WTC11 (cell line): ENCODE measurements around the gene PSMD14. TPM values are rescaled to one million over a fixed set of nuclear protein-coding genes. Genes with fewer than 3 reads are reported as not detected.
A peak's percentile ranks its signal among the peaks of the same experiment; 100 is the strongest.

ENCODE experiments used
- AFF4 ChIP-seq: sonication (generic); formaldehyde crosslinking; IDR thresholded peaks from 2 replicates; pipeline ENCODE4 v1.8.1; 2023; ENCODE audit warnings: mild to moderate bottlenecking, missing genetic modification reagents, borderline replicate concordance
- CREB1 ChIP-seq: sonication (generic); formaldehyde crosslinking; IDR thresholded peaks from 2 replicates; pipeline ENCODE4 v1.8.0; 2023; ENCODE audit warnings: mild to moderate bottlenecking, missing genetic modification reagents
- CTCF ChIP-seq: fragments of 200-600 bp; IDR thresholded peaks from 2 replicates; pipeline ENCODE4 v1.8.0; 2022; ENCODE audit warnings: antibody characterized with exemption
- FOXK1 ChIP-seq: sonication (generic); formaldehyde crosslinking; IDR thresholded peaks from 2 replicates; pipeline ENCODE4 v1.8.0; 2022; ENCODE audit warnings: mild to moderate bottlenecking, moderate library complexity, missing genetic modification reagents
- FOXP1 ChIP-seq: sonication (generic); formaldehyde crosslinking; IDR thresholded peaks from 2 replicates; pipeline ENCODE4 v1.8.0; 2022; ENCODE audit warnings: missing genetic modification reagents, mild to moderate bottlenecking, moderate library complexity, borderline replicate concordance
- GTF2I ChIP-seq: fragments of 250-450 bp; sonication (Bioruptor Pico); conservative IDR thresholded peaks from 2 replicates; pipeline ENCODE4 v1.4.0; 2021; ENCODE audit warnings: mild to moderate bottlenecking
- IRF2 ChIP-seq: sonication (generic); formaldehyde crosslinking; IDR thresholded peaks from 2 replicates; pipeline ENCODE4 v1.8.0; 2022; ENCODE audit warnings: low read depth, missing genetic modification reagents, borderline replicate concordance
- MXD4 ChIP-seq: fragments of 250-450 bp; sonication (Bioruptor Pico); IDR thresholded peaks from 2 replicates; pipeline ENCODE4 v1.8.0; 2021; ENCODE audit warnings: mild to moderate bottlenecking, moderate library complexity, borderline replicate concordance
- PRDM15 ChIP-seq: sonication (generic); formaldehyde crosslinking; IDR thresholded peaks from 2 replicates; pipeline ENCODE4 v1.8.0; 2022; ENCODE audit warnings: missing genetic modification reagents
- RELA ChIP-seq: sonication (generic); formaldehyde crosslinking; IDR thresholded peaks from 2 replicates; pipeline ENCODE4 v1.8.1; 2022; ENCODE audit warnings: missing genetic modification reagents, mild to moderate bottlenecking, borderline replicate concordance
- SMAD4 ChIP-seq: sonication (generic); formaldehyde crosslinking; IDR thresholded peaks from 2 replicates; pipeline ENCODE4 v1.8.0; 2022; ENCODE audit warnings: mild to moderate bottlenecking, missing genetic modification reagents
- TP53 ChIP-seq: sonication (generic); formaldehyde crosslinking; IDR thresholded peaks from 2 replicates; pipeline ENCODE4 v1.8.1; 2023; ENCODE audit warnings: mild to moderate bottlenecking, missing genetic modification reagents
- ZBTB21 ChIP-seq: sonication (generic); formaldehyde crosslinking; IDR thresholded peaks from 2 replicates; pipeline ENCODE4 v1.8.1; 2023; ENCODE audit warnings: mild to moderate bottlenecking, missing genetic modification reagents, borderline replicate concordance
- ZNF219 ChIP-seq: sonication (generic); formaldehyde crosslinking; IDR thresholded peaks from 2 replicates; pipeline ENCODE4 v1.8.0; 2023; ENCODE audit warnings: missing genetic modification reagents, mild to moderate bottlenecking, borderline replicate concordance
- ZNF232 ChIP-seq: sonication (generic); formaldehyde crosslinking; IDR thresholded peaks from 2 replicates; pipeline ENCODE4 v1.8.0; 2022; ENCODE audit warnings: mild to moderate bottlenecking, missing genetic modification reagents
- ZNF396 ChIP-seq: fragments of 250-450 bp; sonication (Bioruptor Pico); IDR thresholded peaks from 2 replicates; pipeline ENCODE4 v1.8.0; 2021; ENCODE audit warnings: mild to moderate bottlenecking, moderate library complexity, borderline replicate concordance
- ZNF512 ChIP-seq: sonication (generic); formaldehyde crosslinking; IDR thresholded peaks from 2 replicates; pipeline ENCODE4 v1.8.1; 2022; ENCODE audit warnings: missing genetic modification reagents, borderline replicate concordance
- ZSCAN18 ChIP-seq: fragments of 250-450 bp; sonication (Bioruptor Pico); IDR thresholded peaks from 2 replicates; pipeline ENCODE4 v2.1.2; 2022; ENCODE audit warnings: mild to moderate bottlenecking, moderate library complexity
- total RNA-seq: library from RNA; stranded (reverse); gene quantifications from 3 replicates; pipeline ENCODE4 v1.2.3, GENCODE V29; 2021
- TF ChIP-seq, protein P1 (sequence below): sonication (generic); formaldehyde crosslinking; IDR thresholded peaks from 2 replicates; pipeline ENCODE4 v1.8.1; 2022; ENCODE audit warnings: mild to moderate bottlenecking, moderate library complexity, missing genetic modification reagents
- TF ChIP-seq, protein P2 (sequence below): sonication (generic); formaldehyde crosslinking; IDR thresholded peaks from 2 replicates; pipeline ENCODE4 v1.8.0; 2023; ENCODE audit warnings: missing genetic modification reagents
- TF ChIP-seq, protein P3 (sequence below): sonication (generic); formaldehyde crosslinking; IDR thresholded peaks from 2 replicates; pipeline ENCODE4 v1.8.0; 2022; ENCODE audit warnings: mild to moderate bottlenecking, missing genetic modification reagents

PSMD14 gene
- total RNA-seq, 1 experiment from 2014 or later: 80.5 TPM

- no peak for TF ChIP-seq AFF4 (CRISPR knock-in tag)
- TF ChIP-seq, protein P1, sequence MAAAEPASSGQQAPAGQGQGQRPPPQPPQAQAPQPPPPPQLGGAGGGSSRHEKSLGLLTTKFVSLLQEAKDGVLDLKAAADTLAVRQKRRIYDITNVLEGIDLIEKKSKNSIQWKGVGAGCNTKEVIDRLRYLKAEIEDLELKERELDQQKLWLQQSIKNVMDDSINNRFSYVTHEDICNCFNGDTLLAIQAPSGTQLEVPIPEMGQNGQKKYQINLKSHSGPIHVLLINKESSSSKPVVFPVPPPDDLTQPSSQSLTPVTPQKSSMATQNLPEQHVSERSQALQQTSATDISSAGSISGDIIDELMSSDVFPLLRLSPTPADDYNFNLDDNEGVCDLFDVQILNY (CRISPR knock-in tag): 0 out of 2 replicates have a peak, but pooled peaks have one; percentile 17
- TF ChIP-seq FOXK1 (CRISPR knock-in tag): 0 out of 2 replicates have a peak, but pooled peaks have one; percentile 17
- no peak for TF ChIP-seq SMAD4
- no peak for TF ChIP-seq ZNF219 (CRISPR knock-in tag)
- TF ChIP-seq ZNF232: no peak
- no peak for TF ChIP-seq RELA
- TF ChIP-seq, protein P2, sequence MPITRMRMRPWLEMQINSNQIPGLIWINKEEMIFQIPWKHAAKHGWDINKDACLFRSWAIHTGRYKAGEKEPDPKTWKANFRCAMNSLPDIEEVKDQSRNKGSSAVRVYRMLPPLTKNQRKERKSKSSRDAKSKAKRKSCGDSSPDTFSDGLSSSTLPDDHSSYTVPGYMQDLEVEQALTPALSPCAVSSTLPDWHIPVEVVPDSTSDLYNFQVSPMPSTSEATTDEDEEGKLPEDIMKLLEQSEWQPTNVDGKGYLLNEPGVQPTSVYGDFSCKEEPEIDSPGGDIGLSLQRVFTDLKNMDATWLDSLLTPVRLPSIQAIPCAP (CRISPR knock-in tag): no peak
- TF ChIP-seq MXD4: no peak
- no peak for TF ChIP-seq ZNF396
- no peak for TF ChIP-seq GTF2I (CRISPR knock-in tag)
- no peak for TF ChIP-seq PRDM15 (CRISPR knock-in tag)
- TF ChIP-seq ZNF512 (CRISPR knock-in tag): 0 out of 2 replicates have a peak, but pooled peaks have one; percentile 27
- no peak for TF ChIP-seq TP53
- no peak for TF ChIP-seq ZSCAN18 (CRISPR knock-in tag)
- no peak for TF ChIP-seq CTCF
- TF ChIP-seq IRF2 (CRISPR knock-in tag): no peak
- TF ChIP-seq, protein P3, sequence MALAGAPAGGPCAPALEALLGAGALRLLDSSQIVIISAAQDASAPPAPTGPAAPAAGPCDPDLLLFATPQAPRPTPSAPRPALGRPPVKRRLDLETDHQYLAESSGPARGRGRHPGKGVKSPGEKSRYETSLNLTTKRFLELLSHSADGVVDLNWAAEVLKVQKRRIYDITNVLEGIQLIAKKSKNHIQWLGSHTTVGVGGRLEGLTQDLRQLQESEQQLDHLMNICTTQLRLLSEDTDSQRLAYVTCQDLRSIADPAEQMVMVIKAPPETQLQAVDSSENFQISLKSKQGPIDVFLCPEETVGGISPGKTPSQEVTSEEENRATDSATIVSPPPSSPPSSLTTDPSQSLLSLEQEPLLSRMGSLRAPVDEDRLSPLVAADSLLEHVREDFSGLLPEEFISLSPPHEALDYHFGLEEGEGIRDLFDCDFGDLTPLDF (CRISPR knock-in tag): no peak
- peak; percentile 57; the same call in 1 of the 2 replicates for TF ChIP-seq FOXP1 (CRISPR knock-in tag)
- no peak for TF ChIP-seq CREB1 (CRISPR knock-in tag)
- TF ChIP-seq ZBTB21: no peak
Measured at GRCh38 chr2:161418715-161419637, 110.8 kb downstream of the PSMD14 start (continued).
